Muscle layer of duodenum (tissue), 2 donors: ENCODE data around the gene NDUFA7.
"Not testable (repeated sequence)": the region's sequence is repeated elsewhere in the genome, so short reads cannot be mapped to it uniquely, and the experiment has no call there.

Source experiments
- H3K27ac ChIP-seq: one replicate; pipeline ENCODE4 v1.7.0; 2013; ENCODE audit warnings: mild to moderate bottlenecking, low read length
- H3K27me3 ChIP-seq: one replicate; pipeline ENCODE4 v1.7.0; 2013; ENCODE audit warnings: low read depth, mild to moderate bottlenecking, control low read depth, low read length
- H3K36me3 ChIP-seq, 2 donors: one replicate each; pipeline ENCODE4 v1.7.0; 2013; ENCODE audit warnings: low read length in 2 of 2, control low read depth in 1 of 2, mild to moderate bottlenecking in 1 of 2; ENCODE audit not compliant: insufficient read depth in 2 of 2, control insufficient read depth in 1 of 2
- H3K4me1 ChIP-seq, 2 donors: one replicate each; pipeline ENCODE4 v1.7.0; 2013; ENCODE audit warnings: low read length in 2 of 2, mild to moderate bottlenecking in 2 of 2, control low read depth in 1 of 2, moderate library complexity in 1 of 2; ENCODE audit not compliant: insufficient read depth in 2 of 2, control insufficient read depth in 1 of 2
- H3K4me3 ChIP-seq, 2 donors: one replicate each; pipeline ENCODE4 v1.7.0; 2013; ENCODE audit warnings: low read length in 2 of 2, low read depth in 1 of 2, mild to moderate bottlenecking in 1 of 2
- H3K9me3 ChIP-seq, 2 donors: one replicate each; pipeline ENCODE4 v1.7.0; 2013; ENCODE audit warnings: low read length in 2 of 2, control low read depth in 1 of 2, mild to moderate bottlenecking in 1 of 2; ENCODE audit not compliant: control insufficient read depth in 1 of 2
- donor health status: healthy.

NDUFA7 gene

GRCh38 chr19:8325454-8325853 is 4.3 kb upstream of the NDUFA7 start:
- H3K4me3 ChIP-seq = no peak overlapping the region
- peaks cover 6 to 7% of the 10 kb centered on the region in 2 donors for H3K36me3 ChIP-seq
- no peaks in the 10 kb centered on the region for H3K9me3 ChIP-seq
- peaks cover 9 to 24% of the 10 kb centered on the region in 2 donors for H3K4me1 ChIP-seq
- no peaks in the 10 kb centered on the region for H3K27me3 ChIP-seq
- no peak overlapping the region for H3K27ac ChIP-seq

GRCh38 chr19:8324186-8325050 is 3.2 kb upstream of the NDUFA7 start:
- Histone ChIP-seq H3K27ac (no peak overlapping the region), H3K9me3 (no peaks in the 10 kb centered on the region), H3K4me1 (peaks cover 9 to 34% of the 10 kb centered on the region in 2 donors), H3K27me3 (no peaks in the 10 kb centered on the region), H3K4me3 (no peak overlapping the region), H3K36me3 (peaks cover 6 to 7% of the 10 kb centered on the region in 2 donors)

- Histone ChIP-seq H3K4me3 (no peak overlapping the region), H3K4me1 (peaks cover 9 to 34% of the 10 kb centered on the region in 2 donors), H3K27me3 (no peaks in the 10 kb centered on the region), H3K36me3 (peaks cover 6 to 7% of the 10 kb centered on the region in 2 donors), H3K9me3 (no peaks in the 10 kb centered on the region), H3K27ac (no peak overlapping the region)
Measured at GRCh38 chr19:8323781-8324185, 2.6 kb upstream of the NDUFA7 start.

GRCh38 chr19:8322638-8322997 is 1.4 kb upstream of the NDUFA7 start:
- Histone ChIP-seq H3K4me3 (peak overlapping the region; percentile 95 to 99), H3K36me3 (peaks cover 6 to 7% of the 10 kb centered on the region in 2 donors), H3K4me1 (peaks cover 9 to 34% of the 10 kb centered on the region in 2 donors), H3K27ac (peak overlapping the region; percentile 98), H3K27me3 (no peaks in the 10 kb centered on the region), H3K9me3 (no peaks in the 10 kb centered on the region)

- Histone ChIP-seq H3K4me3 (peak overlapping the region; percentile 95 to 99), H3K27ac (peak overlapping the region; percentile 98), H3K36me3 (peaks cover 6 to 7% of the 10 kb centered on the region in 2 donors), H3K27me3 (no peaks in the 10 kb centered on the region), H3K4me1 (peaks cover 9 to 34% of the 10 kb centered on the region in 2 donors), H3K9me3 (no peaks in the 10 kb centered on the region)
Measured at GRCh38 chr19:8321986-8322637, 937 bp upstream of the NDUFA7 start.

- Histone ChIP-seq H3K9me3 (no peaks in the 10 kb centered on the region), H3K27ac (peak overlapping the region; percentile 98), H3K4me1 (peaks cover 9 to 34% of the 10 kb centered on the region in 2 donors), H3K4me3 (peak overlapping the region; percentile 95 to 99), H3K27me3 (no peaks in the 10 kb centered on the region), H3K36me3 (peaks cover 9 to 18% of the 10 kb centered on the region in 2 donors)
Measured at GRCh38 chr19:8320564-8321066, 560 bp downstream of the NDUFA7 start.

GRCh38 chr19:8319807-8320520 is 1.2 kb downstream of the NDUFA7 start:
- Histone ChIP-seq H3K4me1 (peaks cover 9 to 34% of the 10 kb centered on the region in 2 donors), H3K9me3 (no peaks in the 10 kb centered on the region), H3K36me3 (peaks cover 9 to 21% of the 10 kb centered on the region in 2 donors), H3K27ac (no peak overlapping the region), H3K4me3 (peak overlapping the region; percentile 95 to 99), H3K27me3 (no peaks in the 10 kb centered on the region)

GRCh38 chr19:8318835-8319234 is 2.3 kb downstream of the NDUFA7 start:
- Histone ChIP-seq H3K4me1 (peaks cover 9 to 33% of the 10 kb centered on the region in 2 donors), H3K36me3 (peaks cover 9 to 26% of the 10 kb centered on the region in 2 donors)
- not testable (repeated sequence) for H3K27me3 ChIP-seq, H3K4me3 ChIP-seq, H3K9me3 ChIP-seq, H3K27ac ChIP-seq

- Histone ChIP-seq H3K27ac (no peak overlapping the region), H3K4me1 (peaks cover 0 to 13% of the 10 kb centered on the region in 2 donors), H3K27me3 (no peaks in the 10 kb centered on the region), H3K9me3 (no peaks in the 10 kb centered on the region), H3K36me3 (peaks cover 4 to 41% of the 10 kb centered on the region in 2 donors), H3K4me3 (no peak overlapping the region)
Measured at GRCh38 chr19:8316351-8317125, 4.6 kb downstream of the NDUFA7 start.

GRCh38 chr19:8314981-8315640 is 6.1 kb downstream of the NDUFA7 start:
- not testable (repeated sequence) for H3K4me3 ChIP-seq, H3K27me3 ChIP-seq, H3K4me1 ChIP-seq, H3K9me3 ChIP-seq, H3K27ac ChIP-seq
- peaks cover 6 to 55% of the 10 kb centered on the region in 2 donors for H3K36me3 ChIP-seq
